Measurements from ENCODE around the gene CCDC34.

DNA sequence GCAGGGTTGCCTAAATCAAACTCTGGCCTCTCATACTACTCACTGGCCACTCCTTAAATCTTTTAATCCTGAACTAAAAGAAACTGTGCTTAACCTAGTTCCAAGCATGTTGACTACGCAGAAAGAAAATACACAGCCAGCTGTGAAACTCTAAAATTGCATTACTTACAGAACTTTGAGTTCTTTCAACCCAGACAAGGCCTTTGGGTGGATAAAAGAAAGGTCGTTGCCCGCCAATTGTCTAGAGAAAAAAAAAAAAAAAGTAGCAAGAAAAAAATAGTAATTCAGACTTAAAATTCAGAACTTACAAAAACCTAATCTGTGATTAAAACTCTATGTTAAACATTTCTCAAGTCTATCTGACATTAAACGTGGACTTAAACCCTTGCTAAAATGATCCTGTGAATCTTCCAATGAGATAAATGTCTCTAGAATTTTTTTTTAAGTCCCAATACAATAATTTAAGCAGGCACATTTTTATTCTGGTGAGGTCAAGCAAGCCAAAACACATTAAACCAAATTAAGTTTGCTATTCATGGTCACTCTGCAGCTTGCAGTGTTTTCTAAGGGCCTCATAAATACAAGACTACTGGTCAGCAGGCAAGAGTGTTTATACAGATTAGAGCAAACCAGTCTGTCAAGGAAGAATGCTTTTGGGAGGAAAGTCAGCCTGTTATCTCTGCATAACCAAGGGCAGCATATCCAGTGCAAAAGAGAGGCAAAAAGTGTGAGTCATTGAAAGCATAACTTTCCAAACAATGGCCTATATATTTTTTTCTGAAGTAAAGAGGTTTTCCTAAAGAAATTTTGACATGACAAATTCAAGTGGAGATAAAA is 29.5 kb upstream of the CCDC34 start:
- TF ChIP-seq, protein P1, sequence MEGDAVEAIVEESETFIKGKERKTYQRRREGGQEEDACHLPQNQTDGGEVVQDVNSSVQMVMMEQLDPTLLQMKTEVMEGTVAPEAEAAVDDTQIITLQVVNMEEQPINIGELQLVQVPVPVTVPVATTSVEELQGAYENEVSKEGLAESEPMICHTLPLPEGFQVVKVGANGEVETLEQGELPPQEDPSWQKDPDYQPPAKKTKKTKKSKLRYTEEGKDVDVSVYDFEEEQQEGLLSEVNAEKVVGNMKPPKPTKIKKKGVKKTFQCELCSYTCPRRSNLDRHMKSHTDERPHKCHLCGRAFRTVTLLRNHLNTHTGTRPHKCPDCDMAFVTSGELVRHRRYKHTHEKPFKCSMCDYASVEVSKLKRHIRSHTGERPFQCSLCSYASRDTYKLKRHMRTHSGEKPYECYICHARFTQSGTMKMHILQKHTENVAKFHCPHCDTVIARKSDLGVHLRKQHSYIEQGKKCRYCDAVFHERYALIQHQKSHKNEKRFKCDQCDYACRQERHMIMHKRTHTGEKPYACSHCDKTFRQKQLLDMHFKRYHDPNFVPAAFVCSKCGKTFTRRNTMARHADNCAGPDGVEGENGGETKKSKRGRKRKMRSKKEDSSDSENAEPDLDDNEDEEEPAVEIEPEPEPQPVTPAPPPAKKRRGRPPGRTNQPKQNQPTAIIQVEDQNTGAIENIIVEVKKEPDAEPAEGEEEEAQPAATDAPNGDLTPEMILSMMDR (conservative IDR thresholded peaks at IDR 0.05; ENCODE audit: low read length), result no peak
- TF ChIP-seq EZH2phosphoT487 (IDR thresholded peaks at IDR 0.05; ENCODE audit: borderline replicate concordance), result no peak
